ENCODE data around the gene MARK3. TPM values are rescaled to one million over a fixed set of nuclear protein-coding genes. Genes with fewer than 3 reads are reported as not detected.
A peak's percentile ranks its signal among the peaks of the same experiment; 100 is the strongest.

MARK3 gene
- total RNA-seq, 1 donor from 2014 or later: 89.6 TPM

DNA sequence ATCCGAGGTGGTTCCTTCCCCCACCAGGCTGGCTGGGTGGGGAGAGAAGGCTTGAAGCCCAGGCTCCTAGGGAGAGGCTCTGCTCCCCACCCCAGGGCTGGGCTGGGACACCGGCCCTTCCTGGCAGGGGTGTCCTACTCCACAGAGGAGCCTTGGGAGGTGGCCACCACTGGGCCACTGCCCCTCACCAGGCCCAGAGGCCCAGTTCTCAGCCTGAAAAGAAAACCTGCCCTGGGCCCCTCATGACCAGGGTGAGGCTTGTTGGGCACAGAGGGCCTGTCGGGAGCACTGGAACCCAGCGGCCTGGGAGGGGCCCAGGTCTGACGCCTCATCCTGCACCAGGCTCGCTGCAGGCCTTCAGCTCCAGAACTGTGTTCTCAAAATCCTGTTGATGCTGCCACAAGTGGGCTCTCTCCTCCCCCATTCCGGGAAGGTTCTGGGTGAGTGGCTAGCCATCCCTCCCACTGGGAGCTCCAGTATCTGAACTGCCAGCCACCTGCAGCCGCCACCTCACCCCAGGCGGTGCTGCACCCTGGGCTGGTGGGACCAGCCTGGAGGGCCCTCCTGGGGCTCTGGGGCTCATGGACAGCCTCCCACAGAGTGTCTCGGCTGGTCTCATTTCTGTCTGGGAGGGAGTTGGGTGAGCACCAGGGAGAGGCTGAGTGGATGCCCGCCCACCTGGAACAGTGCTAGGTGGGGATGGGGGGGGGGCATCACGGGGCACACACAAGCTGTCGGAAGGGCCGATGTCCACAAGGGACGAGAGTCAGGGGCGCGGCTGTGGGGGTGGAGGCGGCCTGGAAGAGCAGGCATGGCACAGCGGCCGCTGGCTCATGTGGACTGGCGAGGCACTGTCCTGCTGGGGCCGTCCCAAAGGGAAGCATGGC lies 165.5 kb downstream of the MARK3 start:
- DNase-seq: no peak

GRCh38 chr14:103551338-103551762 lies 166.1 kb downstream of the MARK3 start:
- DNase-seq: no peak

- no peak for DNase-seq
These were observed 167.0 kb downstream of the MARK3 start for GRCh38 chr14:103552011-103552845.

- DNase-seq: no peak
These were observed 167.6 kb downstream of the MARK3 start for GRCh38 chr14:103552846-103553210.

Small RNA genes within 50 kb of the gene (small RNA-seq; reads per million reads assigned to genes)
- gene RNU7-160P (ENCODE audit: low replicate concordance) (not detected), gene SNORA28 (ENCODE audit: low replicate concordance) (26.3 reads per million, percentile 94 among the genes with 10 or more reads in this experiment)

Other genes starting within 250 kb of the MARK3 start
- gene EIF5, start 51.2 kb upstream of the MARK3 start, total RNA-seq: 110 TPM
- gene CKB, start 137.4 kb downstream of the MARK3 start, total RNA-seq: 75.4 TPM
- gene TRMT61A, start 143.8 kb downstream of the MARK3 start, total RNA-seq: 5.8 TPM
- gene BAG5, start 177.2 kb downstream of the MARK3 start, total RNA-seq: 26.2 TPM
- 21.8 TPM for gene COA8, start 177.5 kb downstream of the MARK3 start, total RNA-seq
- 122 TPM for gene KLC1, start 243.8 kb downstream of the MARK3 start, total RNA-seq